Measurements from ENCODE around the gene HIC1.

Gene HIC1

DNA sequence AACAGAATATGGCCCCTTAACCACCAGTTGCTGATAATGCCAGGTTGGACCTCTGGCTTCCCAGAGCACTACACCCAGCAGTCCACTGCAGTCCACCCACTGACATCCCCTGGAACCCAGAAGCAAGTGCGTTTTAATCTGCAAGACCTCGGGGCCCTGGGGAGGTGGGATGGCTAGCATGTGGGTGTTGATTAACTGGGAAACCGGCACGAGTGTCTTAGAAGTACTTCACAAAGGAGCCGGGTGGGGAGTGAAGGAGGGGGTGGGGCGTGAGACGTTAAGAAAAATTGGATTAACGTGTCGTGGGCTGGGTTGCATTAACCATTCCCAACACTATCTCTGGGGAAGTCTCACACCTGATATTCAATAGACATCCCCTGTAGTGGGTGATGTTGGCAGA, 6.1 kb upstream of the HIC1 start:
- DNase-seq: no peak

DNA sequence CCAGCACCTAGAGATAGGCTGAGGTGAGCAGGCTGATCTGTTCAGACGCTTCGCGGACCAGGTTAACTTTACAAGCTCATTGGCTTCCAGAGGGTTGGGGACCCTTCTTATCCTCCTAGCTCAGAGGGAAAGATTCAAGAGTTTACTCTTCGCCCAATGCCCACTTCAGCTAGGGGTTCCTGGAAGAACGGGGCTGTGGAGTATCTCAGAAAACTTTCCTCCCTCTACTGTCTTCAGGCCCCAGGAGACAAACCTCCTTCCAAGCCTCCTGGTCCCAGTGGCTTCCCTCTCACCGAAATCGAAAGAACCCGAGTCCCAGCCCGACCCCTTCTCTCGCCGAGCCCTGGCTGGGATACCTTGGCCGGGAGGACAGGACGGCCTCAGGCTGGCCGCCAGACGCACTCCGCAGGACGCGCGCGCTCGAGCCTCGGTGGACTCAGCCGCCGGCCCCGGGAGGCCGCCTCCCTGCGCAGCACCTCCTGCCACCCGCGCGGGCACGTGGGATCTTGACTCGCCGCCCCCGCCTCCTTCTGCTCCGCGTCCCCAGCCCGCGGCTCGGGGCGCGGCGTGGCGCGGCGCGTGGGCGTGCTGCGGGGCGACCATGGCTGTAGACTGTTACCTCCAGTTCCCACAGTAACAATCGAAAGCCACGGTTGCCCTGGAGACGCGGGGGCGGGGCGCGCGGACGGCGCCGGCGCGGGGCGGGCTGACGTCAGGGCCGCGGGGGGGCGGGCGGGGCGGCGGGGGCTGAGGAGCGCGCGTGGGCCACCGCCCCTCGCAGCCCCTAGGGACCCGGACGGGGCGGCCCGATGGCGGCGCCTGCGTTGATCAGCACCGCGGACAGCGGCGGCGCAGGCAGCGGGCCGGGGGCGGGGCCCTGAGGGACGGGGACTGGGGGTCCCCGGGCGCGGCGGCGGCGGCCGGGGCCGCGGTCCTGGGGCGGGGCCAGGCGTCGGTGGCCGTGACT, 5.3 kb upstream of the HIC1 start:
- peak; percentile 88 for DNase-seq

DNA sequence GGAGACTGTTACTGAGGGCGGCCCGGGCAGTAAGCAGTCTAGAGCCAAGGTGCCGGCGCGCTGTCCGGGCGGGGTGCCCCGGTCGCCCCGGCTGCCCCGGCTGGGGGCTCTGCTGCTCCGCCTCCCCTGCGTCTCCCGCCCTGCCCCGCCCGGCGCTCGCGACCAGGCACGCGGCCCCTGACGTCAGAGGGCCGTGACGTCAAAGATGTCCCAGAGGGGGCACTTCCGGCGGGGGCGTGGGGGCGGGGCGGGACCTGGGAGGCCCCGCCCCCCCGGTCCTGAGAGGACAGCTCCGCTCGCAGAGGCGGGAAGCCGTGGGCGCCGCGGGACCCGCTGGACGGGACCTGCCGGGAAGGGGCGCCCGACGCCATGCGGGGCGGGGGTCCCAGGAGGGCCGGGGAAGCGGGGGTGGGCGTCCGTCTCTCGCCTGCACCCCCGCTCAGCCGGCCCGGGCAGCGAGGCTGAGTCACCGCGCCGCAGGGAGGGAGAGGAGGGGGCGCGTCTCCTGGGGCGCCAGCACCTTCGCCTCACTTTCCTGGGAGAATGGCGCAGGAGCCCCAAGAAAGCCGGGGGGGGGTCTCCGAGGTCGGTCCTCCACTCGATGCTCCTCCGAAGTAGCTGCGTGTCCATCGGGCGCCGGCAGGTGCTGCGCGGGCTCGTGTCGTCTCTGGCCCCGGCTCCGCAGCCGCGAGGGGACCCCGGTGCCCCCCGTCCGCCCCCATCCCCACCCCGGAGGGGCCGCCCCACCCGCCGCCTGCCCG, 4.4 kb upstream of the HIC1 start:
- peak; percentile 48 for DNase-seq

DNA sequence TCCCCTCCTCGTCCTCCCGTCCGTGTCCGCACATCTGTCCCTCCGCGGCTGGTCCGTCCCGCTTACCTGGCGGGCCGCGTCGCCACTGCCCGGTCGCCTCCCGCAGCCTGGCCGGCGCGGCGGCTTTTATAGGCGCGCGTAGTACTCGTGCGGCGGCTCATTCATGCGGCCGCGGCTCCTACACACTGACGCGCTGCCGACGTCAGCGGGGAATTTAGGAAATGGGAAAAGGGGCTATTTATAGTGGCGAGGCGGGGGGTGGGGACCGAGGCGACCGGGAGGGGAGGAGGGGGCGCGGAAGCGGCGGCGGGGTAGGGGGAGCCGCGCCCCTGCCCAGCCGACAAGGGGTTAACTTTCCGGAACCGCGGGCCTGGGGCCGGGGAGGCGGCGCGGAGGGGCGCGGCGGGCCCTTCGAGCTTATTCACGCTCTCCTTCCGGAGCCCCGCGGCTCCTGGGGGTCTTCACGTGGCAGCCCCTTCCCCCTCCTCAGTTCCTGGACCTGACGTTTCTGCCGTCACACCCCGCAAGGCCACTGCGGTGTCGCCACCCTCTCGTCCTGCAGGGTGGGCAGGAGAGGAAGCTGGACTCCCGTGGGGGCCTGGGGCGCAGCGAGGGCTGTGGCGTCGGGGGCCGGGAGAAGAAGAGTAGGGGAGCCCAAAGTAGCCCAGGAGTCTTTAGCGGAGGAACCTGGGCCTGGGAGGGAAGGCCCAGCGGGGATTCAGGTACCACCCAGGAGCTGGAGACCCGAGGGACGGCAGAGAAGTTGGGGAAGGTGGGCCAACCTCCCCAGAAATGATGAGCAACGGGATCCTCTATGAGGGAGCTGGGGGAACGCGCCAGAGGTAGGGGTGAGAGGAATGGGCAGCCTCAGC, 3.6 kb upstream of the HIC1 start:
- DNase-seq: no peak

DNA sequence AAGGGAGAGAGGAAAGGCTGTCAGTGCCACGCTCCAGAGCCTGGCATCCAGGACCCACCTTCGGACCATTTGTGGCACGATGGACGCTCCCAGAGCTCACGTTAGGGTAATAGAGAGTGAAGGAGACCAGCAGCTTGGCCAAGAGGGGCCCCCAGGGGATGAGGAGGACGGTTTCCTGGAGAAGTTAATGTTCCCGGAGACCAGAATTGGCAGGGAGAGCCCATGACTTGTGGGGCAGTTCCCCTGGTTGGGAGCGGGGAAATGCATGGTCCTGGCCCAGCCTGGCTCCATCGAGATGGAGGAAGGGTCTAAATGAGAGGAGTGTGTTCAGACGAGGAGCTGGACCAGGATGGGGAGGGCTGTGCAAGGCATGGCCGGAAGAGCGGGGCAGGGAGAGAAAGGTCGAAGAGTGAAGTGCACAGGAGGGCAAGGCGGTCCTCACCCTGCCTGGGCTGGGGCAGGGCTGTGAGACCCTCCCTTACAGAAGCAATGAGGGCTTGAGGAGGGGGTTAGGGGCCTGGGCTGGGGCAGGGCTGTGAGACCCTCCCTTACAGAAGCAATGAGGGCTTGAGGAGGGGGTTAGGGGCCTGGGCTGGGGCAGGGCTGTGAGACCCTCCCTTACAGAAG, 2.9 kb upstream of the HIC1 start:
- DNase-seq: no peak

DNA sequence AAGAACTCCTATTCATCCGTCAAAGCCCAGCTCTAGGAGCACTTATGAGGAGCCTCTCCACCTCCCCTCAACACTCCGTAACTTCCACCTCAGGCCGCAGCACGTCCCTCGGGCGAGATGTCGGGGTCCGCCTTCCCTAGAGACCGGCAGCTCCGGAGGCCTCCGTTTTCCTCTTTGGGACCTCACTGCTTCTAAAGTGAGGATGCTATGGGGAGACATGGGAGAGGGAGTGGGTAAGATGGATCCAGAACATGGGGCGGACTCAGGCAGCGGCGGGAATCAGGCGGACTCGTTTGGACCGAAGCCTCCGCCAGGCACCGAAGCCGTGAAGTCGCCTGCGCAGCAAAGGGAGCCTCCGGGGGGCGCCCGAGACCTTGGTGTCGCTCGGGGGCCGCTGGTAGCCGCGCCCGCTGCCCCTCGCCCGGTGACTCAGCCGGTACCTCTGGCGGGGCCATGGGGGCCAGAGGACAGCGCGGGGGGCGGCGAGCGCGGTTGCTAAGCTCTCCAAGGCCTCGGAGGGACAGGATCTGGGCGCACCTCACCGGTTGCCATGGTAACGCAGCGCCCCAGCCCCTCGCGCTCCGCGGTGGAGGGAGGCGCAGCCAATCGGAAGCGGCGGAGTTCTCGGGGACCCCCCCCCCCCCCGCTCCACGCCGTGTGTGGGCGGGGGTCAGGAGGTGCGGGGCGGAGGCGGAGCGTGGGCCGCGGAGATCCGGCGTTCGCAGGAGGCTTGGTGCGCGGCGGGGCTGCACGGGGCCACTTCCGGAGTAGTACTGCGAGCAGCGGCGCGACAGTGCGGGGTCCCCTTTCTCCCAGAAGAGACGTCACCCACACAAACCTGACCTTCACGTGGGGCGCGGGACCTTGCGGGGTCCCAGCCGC, 1.3 kb upstream of the HIC1 start:
- peak; percentile 64 for DNase-seq

DNA sequence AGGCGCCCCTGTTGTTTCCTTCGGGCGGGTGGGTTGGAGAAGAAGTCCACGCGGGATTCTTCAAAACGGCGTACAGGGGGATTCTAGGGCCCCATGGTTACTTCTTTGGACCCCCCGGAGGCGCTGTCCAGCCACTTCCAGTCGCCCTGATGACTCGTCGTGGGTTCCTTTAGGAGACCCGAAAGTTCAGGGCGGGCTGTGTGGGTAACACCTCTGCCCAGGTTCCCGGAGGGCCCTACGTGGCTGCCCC, 716 bp upstream of the HIC1 start:
- DNase-seq: no peak

DNA sequence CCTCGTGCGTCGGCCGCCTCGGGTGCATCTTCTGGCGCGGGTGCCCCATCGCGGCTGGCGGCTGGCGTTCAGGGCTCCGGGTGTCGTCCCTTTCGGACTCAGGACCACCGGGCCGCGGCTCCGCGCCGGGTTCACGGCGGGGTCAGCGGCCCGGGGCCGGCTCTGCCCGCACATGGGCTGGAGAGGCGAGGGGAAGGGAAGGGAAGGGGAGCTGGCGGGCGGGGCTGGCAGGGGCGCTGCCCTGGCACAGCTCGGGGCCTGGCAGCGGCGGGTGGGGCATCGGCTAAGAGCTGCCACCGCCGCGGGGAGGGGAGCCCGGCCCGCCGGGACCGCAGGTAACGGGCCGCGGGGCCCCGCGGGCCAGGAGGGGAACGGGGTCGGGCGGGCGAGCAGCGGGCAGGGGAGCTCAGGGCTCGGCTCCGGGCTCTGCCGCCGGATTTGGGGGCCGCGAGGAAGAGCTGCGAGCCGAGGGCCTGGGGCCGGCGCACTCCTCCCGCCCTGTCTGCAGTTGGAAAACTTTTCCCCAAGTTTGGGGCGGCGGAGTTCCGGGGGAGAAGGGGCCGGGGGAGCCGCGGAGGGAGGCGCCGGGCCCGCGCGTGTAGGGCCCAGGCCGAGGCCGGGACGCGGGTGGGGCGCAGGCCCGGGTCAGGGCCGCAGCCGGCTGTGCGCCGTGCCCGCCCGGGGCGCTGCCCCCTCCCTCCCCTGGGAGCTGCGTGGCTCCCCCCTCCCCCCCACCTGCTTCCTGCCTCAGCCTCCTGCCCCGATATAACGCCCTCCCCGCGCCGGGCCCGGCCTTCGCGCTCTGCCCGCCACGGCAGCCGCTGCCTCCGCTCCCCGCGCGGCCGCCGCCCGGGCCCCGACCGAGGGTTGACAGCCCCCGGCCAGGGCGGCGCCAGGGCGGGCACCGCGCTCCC, 646 bp downstream of the HIC1 start:
- peak; percentile 25 for DNase-seq

DNA sequence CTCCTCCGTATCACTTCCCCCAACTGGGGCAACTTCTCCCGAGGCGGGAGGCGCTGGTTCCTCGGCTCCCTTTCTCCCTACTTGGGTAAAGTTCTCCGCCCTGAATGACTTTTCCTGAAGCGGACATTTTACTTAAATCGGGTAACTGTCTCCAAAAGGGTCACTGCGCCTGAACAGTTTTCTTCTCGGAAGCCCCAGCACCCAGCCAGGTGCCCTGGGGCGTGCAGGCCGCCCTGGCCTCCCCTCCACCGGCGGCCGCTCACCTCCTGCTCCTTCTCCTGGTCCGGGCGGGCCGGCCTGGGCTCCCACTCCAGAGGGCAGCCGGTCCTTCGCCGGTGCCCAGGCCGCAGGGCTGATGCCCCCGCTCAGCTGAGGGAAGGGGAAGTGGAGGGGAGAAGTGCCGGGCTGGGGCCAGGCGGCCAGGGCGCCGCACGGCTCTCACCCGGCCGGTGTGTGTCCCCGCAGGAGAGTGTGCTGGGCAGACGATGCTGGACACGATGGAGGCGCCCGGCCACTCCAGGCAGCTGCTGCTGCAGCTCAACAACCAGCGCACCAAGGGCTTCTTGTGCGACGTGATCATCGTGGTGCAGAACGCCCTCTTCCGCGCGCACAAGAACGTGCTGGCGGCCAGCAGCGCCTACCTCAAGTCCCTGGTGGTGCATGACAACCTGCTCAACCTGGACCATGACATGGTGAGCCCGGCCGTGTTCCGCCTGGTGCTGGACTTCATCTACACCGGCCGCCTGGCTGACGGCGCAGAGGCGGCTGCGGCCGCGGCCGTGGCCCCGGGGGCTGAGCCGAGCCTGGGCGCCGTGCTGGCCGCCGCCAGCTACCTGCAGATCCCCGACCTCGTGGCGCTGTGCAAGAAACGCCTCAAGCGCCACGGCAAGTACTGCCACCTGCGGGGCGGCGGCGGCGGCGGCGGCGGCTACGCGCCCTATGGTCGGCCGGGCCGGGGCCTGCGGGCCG, 1.6 kb downstream of the HIC1 start:
- peak; percentile 53 for DNase-seq

DNA sequence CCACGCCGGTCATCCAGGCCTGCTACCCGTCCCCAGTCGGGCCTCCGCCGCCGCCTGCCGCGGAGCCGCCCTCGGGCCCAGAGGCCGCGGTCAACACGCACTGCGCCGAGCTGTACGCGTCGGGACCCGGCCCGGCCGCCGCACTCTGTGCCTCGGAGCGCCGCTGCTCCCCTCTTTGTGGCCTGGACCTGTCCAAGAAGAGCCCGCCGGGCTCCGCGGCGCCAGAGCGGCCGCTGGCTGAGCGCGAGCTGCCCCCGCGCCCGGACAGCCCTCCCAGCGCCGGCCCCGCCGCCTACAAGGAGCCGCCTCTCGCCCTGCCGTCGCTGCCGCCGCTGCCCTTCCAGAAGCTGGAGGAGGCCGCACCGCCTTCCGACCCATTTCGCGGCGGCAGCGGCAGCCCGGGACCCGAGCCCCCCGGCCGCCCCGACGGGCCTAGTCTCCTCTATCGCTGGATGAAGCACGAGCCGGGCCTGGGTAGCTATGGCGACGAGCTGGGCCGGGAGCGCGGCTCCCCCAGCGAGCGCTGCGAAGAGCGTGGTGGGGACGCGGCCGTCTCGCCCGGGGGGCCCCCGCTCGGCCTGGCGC, 2.4 kb downstream of the HIC1 start:
- DNase-seq: no peak

DNA sequence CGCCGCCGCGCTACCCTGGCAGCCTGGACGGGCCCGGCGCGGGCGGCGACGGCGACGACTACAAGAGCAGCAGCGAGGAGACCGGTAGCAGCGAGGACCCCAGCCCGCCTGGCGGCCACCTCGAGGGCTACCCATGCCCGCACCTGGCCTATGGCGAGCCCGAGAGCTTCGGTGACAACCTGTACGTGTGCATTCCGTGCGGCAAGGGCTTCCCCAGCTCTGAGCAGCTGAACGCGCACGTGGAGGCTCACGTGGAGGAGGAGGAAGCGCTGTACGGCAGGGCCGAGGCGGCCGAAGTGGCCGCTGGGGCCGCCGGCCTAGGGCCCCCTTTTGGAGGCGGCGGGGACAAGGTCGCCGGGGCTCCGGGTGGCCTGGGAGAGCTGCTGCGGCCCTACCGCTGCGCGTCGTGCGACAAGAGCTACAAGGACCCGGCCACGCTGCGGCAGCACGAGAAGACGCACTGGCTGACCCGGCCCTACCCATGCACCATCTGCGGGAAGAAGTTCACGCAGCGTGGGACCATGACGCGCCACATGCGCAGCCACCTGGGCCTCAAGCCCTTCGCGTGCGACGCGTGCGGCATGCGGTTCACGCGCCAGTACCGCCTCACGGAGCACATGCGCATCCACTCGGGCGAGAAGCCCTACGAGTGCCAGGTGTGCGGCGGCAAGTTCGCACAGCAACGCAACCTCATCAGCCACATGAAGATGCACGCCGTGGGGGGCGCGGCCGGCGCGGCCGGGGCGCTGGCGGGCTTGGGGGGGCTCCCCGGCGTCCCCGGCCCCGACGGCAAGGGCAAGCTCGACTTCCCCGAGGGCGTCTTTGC, 3.1 kb downstream of the HIC1 start:
- no peak for DNase-seq

DNA sequence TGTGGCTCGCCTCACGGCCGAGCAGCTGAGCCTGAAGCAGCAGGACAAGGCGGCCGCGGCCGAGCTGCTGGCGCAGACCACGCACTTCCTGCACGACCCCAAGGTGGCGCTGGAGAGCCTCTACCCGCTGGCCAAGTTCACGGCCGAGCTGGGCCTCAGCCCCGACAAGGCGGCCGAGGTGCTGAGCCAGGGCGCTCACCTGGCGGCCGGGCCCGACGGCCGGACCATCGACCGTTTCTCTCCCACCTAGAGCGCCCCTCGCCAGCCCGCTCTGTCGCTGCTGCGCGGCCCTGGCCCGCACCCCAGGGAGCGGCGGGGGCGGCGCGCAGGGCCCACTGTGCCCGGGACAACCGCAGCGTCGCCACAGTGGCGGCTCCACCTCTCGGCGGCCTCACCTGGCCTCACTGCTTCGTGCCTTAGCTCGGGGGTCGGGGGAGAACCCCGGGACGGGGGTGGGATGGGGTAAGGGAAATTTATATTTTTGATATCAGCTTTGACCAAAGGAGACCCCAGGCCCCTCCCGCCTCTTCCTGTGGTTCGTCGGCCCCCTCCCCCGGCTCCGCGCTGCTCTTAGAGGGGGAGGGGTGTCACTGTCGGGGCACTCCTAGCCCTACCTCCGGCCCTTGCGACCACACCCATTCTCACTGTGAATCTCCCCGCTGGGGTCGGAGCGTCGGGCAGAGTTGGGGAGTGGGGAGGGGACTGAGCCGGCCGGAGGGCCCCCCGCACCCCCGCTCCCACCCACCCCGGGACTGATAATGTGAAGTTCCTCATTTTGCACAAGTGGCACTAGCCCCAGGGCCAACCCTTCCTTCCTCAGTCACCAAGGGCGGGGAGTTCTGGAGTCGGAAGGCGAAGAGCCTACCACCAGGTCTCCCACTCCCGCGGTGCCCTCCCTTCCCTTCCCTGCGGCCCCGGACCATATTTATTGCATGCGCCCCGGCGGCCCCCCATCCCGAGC, 4.0 kb downstream of the HIC1 start:
- DNase-seq: peak; percentile 29

DNA sequence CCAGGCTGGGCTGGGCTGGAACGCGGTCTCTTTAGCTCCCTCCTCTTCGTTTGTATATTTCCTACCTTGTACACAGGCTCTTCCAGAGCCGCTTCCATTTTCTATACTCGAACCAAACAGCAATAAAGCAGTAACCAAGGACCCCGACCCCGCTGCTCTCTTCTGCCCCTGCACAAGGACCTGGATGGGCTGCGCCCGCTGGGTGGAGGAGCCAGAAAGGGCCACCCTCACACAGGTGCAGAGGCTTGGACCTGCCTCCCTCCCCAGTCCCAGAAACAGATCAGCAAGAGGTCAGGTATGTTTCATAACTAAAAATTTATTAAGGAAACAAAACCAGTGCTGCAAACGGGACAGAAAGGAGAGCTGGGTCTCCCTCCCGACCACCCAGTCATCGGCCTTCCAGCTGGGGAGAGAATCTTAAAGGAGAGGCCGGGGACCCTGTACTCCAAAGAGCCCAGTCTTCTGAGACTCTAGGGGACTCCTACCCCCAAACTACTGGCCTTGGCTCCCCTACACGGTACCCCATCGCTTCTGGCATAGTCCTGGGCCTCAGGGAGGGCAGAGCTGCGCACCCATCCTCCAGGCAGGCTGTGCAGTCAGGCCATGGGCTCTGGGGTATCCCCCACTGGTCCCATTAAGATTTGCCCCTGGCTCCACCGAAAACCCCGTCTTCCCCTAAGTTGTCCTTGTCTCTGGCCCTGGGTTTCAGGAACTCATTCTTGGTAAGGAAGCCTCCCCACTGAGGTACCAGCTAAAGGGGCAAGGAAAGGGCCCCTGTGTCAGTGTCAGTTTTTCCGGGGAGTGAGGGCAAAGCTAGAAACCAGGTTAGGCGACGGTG, 4.9 kb downstream of the HIC1 start:
- DNase-seq: no peak

DNA sequence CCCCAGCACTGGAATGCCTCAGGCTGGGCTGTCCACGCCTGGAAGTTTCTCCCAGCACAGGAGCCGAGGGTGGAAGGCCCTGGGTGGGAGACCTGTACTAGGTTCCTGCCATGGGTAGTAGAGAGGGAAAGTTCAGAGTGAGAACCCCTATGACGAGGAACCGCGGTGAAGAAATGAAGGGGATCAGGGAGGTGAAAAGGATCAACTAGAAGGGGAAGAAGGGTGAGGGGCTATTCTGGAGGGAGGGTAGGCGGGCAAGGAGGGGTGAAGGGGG, 5.4 kb downstream of the HIC1 start:
- DNase-seq: no peak

DNA sequence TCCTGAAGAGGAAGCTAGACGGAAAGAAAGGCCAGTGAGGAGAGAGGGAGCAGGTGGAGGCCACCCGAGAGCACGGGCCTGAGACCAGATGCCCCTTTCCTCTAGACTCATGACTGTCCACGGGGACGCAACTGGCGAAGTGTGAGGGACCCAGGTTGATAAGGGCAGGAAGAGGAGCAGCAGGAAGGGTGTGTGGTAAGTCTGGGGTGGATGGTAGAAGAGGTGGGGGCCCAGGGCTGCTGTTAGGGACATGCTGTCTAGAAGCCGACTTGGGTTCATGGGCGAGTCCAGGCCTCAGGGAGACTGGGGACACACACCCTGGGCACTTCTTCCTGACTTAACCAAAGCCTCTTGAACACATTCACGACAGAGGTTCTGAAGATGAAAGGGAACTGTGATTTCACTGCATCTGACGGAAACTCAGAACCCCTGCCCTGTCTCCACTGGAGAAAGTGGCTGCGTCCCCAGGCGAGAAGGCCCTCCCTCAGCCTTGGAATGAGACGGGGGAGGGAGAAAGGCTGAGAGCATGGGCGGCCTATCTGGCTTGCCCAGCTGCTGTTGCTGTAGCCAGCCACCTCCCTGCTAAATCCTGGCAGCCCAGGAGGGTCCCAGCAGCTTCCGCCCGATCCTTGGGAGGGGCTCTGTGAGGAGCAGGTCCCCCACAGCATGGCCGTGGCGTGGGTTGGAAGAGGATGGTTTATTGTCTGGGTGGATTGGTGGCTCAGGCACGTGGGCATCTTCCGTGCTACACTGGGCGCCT, 6.0 kb downstream of the HIC1 start:
- DNase-seq: no peak

Data from activated effector memory CD4-positive, alpha-beta T cell treated with Interleukin-2 at 50 U/mL for 16 hours (primary cell).